ENCODE results near the gene TOP1.

The TOP1 gene

GRCh38 chr20:41148942-41149341 lies 120.3 kb downstream of the TOP1 start:
- DNase-seq = no peak

- peak; percentile 49 for DNase-seq
These were observed 122.0 kb downstream of the TOP1 start for GRCh38 chr20:41150664-41151063.

- no peak for DNase-seq
These were observed 122.7 kb downstream of the TOP1 start for GRCh38 chr20:41151134-41151869.

- no peak for DNase-seq
These were observed 123.6 kb downstream of the TOP1 start for GRCh38 chr20:41152108-41152757.

GRCh38 chr20:41154436-41155176 lies 126.0 kb downstream of the TOP1 start:
- DNase-seq = no peak

- DNase-seq = no peak
These were observed 126.6 kb downstream of the TOP1 start for GRCh38 chr20:41155261-41155660.

GRCh38 chr20:41158082-41158625 lies 129.5 kb downstream of the TOP1 start:
- no peak for DNase-seq

- no peak for DNase-seq
These were observed 130.9 kb downstream of the TOP1 start for GRCh38 chr20:41159547-41159946.

GRCh38 chr20:41160686-41161085 lies 132.1 kb downstream of the TOP1 start:
- DNase-seq = no peak

GRCh38 chr20:41161886-41162285 lies 133.3 kb downstream of the TOP1 start:
- no peak for DNase-seq

GRCh38 chr20:41162396-41162795 lies 133.8 kb downstream of the TOP1 start:
- no peak for DNase-seq

- DNase-seq = no peak
These were observed 135.2 kb downstream of the TOP1 start for GRCh38 chr20:41163821-41164220.

- no peak for DNase-seq
These were observed 136.6 kb downstream of the TOP1 start for GRCh38 chr20:41165001-41165882.

- DNase-seq = no peak
These were observed 137.8 kb downstream of the TOP1 start for GRCh38 chr20:41166201-41167117.

GRCh38 chr20:41167118-41167470 lies 138.5 kb downstream of the TOP1 start:
- no peak for DNase-seq

- DNase-seq = no peak
These were observed 139.0 kb downstream of the TOP1 start for GRCh38 chr20:41167481-41168253.

GRCh38 chr20:41168281-41169161 lies 139.9 kb downstream of the TOP1 start:
- DNase-seq = no peak

GRCh38 chr20:41169162-41169690 lies 140.6 kb downstream of the TOP1 start:
- DNase-seq = no peak

GRCh38 chr20:41169791-41170351 lies 141.2 kb downstream of the TOP1 start:
- DNase-seq = peak; percentile 65

All from EL (cell line).